Liver (tissue), 9 donors: ENCODE results near the gene SKAP2. TPM values are rescaled to one million over a fixed set of nuclear protein-coding genes. Genes with fewer than 3 reads are reported as not detected.

Source experiments
- DNase-seq: peaks from one replicate; pipeline ENCODE4 v3.0.0-alpha.2; 2017; ENCODE audit warnings: low spot score
- H3K27ac ChIP-seq, 2 donors: one replicate each; pipeline ENCODE4 v1.7.0; 2013; ENCODE audit warnings: inconsistent platforms in 2 of 2, low read length in 2 of 2, control low read depth in 1 of 2, low read depth in 1 of 2, mild to moderate bottlenecking in 1 of 2
- H3K27me3 ChIP-seq, 4 donors: one replicate each; pipeline versions ENCODE4 v1.6.1 to v1.7.0; 2013; ENCODE audit warnings: low read length in 3 of 4, inconsistent platforms in 1 of 4, mild to moderate bottlenecking in 1 of 4, moderate library complexity in 1 of 4; ENCODE audit not compliant: control insufficient read depth in 4 of 4, insufficient read depth in 4 of 4
- H3K36me3 ChIP-seq, 4 donors: one replicate each; pipeline versions ENCODE4 v1.6.1 to v1.7.0; 2013; ENCODE audit warnings: low read length in 3 of 4, mild to moderate bottlenecking in 3 of 4, low read depth in 1 of 4, moderate library complexity in 1 of 4; ENCODE audit not compliant: control insufficient read depth in 4 of 4, insufficient read depth in 3 of 4
- H3K4me1 ChIP-seq, 4 donors: one replicate each; pipeline versions ENCODE4 v1.6.1 to v1.7.0; 2013; ENCODE audit warnings: low read length in 3 of 4, mild to moderate bottlenecking in 3 of 4, moderate library complexity in 1 of 4; ENCODE audit not compliant: control insufficient read depth in 4 of 4, insufficient read depth in 4 of 4
- H3K4me3 ChIP-seq, 3 donors: one replicate each; pipeline versions ENCODE4 v1.6.1 to v1.7.0; 2013; ENCODE audit warnings: low read length in 3 of 3, control low read depth in 1 of 3, low read depth in 1 of 3, mild to moderate bottlenecking in 1 of 3
- H3K9ac ChIP-seq, 2 donors: one replicate each; pipeline ENCODE4 v1.7.0; 2013; ENCODE audit warnings: low read length in 2 of 2, mild to moderate bottlenecking in 2 of 2, moderate library complexity in 2 of 2, control low read depth in 1 of 2, low read depth in 1 of 2
- H3K9me3 ChIP-seq, 4 donors: one replicate each; pipeline versions ENCODE4 v1.6.1 to v1.7.0; 2013; ENCODE audit warnings: low read length in 3 of 4; ENCODE audit not compliant: control insufficient read depth in 4 of 4
- CTCF ChIP-seq: fragments of 150-350 bp; IDR thresholded peaks from 2 replicates; pipeline ENCODE4 v1.5.1; 2017; ENCODE audit warnings: improper control_type of control experiment, low read depth, low read length; ENCODE audit not compliant: missing input control
- EGR1 ChIP-seq, 2 donors: IDR thresholded peaks; 2 replicates each; pipeline ENCODE4 v1.6.1; 2016 to 2018; ENCODE audit warnings: antibody characterized with exemption in 2 of 2, low read depth in 2 of 2
- FOXA1 ChIP-seq: IDR thresholded peaks from 2 replicates; pipeline ENCODE4 v1.6.1; 2016; ENCODE audit warnings: antibody characterized with exemption
- FOXA2 ChIP-seq: IDR thresholded peaks from 2 replicates; pipeline ENCODE4 v1.6.1; 2016; ENCODE audit warnings: antibody characterized with exemption
- GABPA ChIP-seq, 2 donors: IDR thresholded peaks in 1 of 2; conservative IDR thresholded peaks in 1 of 2; 2 replicates each; pipeline ENCODE4 v1.6.1; 2016; ENCODE audit warnings: antibody characterized with exemption in 2 of 2, mild to moderate bottlenecking in 1 of 2, moderate library complexity in 1 of 2
- HNF4A ChIP-seq, 2 donors: conservative IDR thresholded peaks; 2 replicates each; pipeline ENCODE4 v1.6.1; 2016; ENCODE audit warnings: antibody characterized with exemption in 2 of 2, mild to moderate bottlenecking in 2 of 2
- HNF4G ChIP-seq: IDR thresholded peaks from 2 replicates; pipeline ENCODE4 v1.6.1; 2016; ENCODE audit warnings: antibody characterized with exemption
- JUND ChIP-seq, 2 donors: IDR thresholded peaks; 2 replicates each; pipeline ENCODE4 v1.6.1; 2016; ENCODE audit warnings: antibody characterized with exemption in 2 of 2
- NR2F2 ChIP-seq: IDR thresholded peaks from 2 replicates; pipeline ENCODE4 v1.6.1; 2016; ENCODE audit warnings: antibody characterized with exemption
- RAD21 ChIP-seq, 2 donors: IDR thresholded peaks; 2 replicates each; pipeline ENCODE4 v1.6.1; 2016; ENCODE audit warnings: antibody characterized with exemption in 2 of 2, mild to moderate bottlenecking in 2 of 2
- REST ChIP-seq: IDR thresholded peaks from 2 replicates; pipeline ENCODE4 v1.6.1; 2016; ENCODE audit warnings: antibody characterized with exemption, mild to moderate bottlenecking
- RXRA ChIP-seq, 2 donors: IDR thresholded peaks; 2 replicates each; pipeline ENCODE4 v1.6.1; 2017 to 2018; ENCODE audit warnings: antibody characterized with exemption in 2 of 2, mild to moderate bottlenecking in 1 of 2
- SP1 ChIP-seq: IDR thresholded peaks from 2 replicates; pipeline ENCODE4 v1.6.1; 2018; ENCODE audit warnings: antibody characterized with exemption, mild to moderate bottlenecking
- TAF1 ChIP-seq: conservative IDR thresholded peaks from 2 replicates; pipeline ENCODE4 v1.6.1; 2016; ENCODE audit warnings: antibody characterized with exemption, mild to moderate bottlenecking
- YY1 ChIP-seq: IDR thresholded peaks from 2 replicates; pipeline ENCODE4 v1.6.1; 2016; ENCODE audit warnings: antibody characterized with exemption, mild to moderate bottlenecking
- ZBTB33 ChIP-seq: IDR thresholded peaks from 2 replicates; pipeline ENCODE4 v1.6.1; 2016; ENCODE audit warnings: antibody characterized with exemption
- WGBS: extraction: QIAGEN DNeasy Blood & Tissue Kit; methylation state at CpG from one replicate; pipeline ENCODE4 v1.1.7; 2013; 5-methylcytosine and 5-hydroxymethylcytosine counted together
- polyA plus RNA-seq, 2 donors: library from polyadenylated mRNA; stranded (reverse) in 1 of 2; unstranded in 1 of 2; fragments of 200-250 nt in 1 of 2; fragments of >200 nt in 1 of 2; fragmentation: Nextera tagmentation in 1 of 2; extraction: Ambion mirVana in 1 of 2; gene quantifications; one replicate each; pipeline versions ENCODE4 v1.2.1 to v1.2.3, GENCODE V29; 2013 to 2015
- total RNA-seq, 2 donors: library from RNA; depleted of rRNA; stranded (reverse); fragments of >200 nt; gene quantifications; one replicate each; pipeline ENCODE4 v1.2.3, GENCODE V29; 2014
- TF ChIP-seq, protein P1 (sequence below): IDR thresholded peaks from 2 replicates; pipeline ENCODE4 v1.6.1; 2016; ENCODE audit warnings: antibody characterized with exemption
- donor health status: healthy.
- donor health status: healthy.
- donor health status: healthy.
- donor health status: healthy.
- donor health status: healthy.

The SKAP2 gene
- total and polyA plus RNA-seq, 4 donors = 3.4 to 9.2 (median 5.1) TPM

GRCh38 chr7:26859720-26860119 is 4.7 kb downstream of the SKAP2 start:
- H3K4me1 ChIP-seq = peaks cover 0 to 3% (median 0%) of the 10 kb centered on the region in 4 donors
- H3K27ac ChIP-seq = no peak overlapping the region
- H3K4me3 ChIP-seq = no peak overlapping the region
- no peaks in the 10 kb centered on the region for H3K9me3 ChIP-seq
- DNase-seq = no peak
- no peak for TF ChIP-seq FOXA1
- TF ChIP-seq SP1 = no peak
- TF ChIP-seq, protein P1, sequence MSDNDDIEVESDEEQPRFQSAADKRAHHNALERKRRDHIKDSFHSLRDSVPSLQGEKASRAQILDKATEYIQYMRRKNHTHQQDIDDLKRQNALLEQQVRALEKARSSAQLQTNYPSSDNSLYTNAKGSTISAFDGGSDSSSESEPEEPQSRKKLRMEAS = no peak
- TF ChIP-seq HNF4A (conservative IDR thresholded peaks at IDR 0.05) = no peak
- no peak for TF ChIP-seq FOXA2
- no peak for TF ChIP-seq RAD21 (IDR thresholded peaks at IDR 0.05)
- H3K9ac ChIP-seq = no peak overlapping the region
- H3K36me3 ChIP-seq = no peaks in the 10 kb centered on the region
- peaks cover 0 to 8% (median 0%) of the 10 kb centered on the region in 4 donors for H3K27me3 ChIP-seq

- Histone ChIP-seq H3K27ac (no peak overlapping the region), H3K36me3 (no peaks in the 10 kb centered on the region), H3K9me3 (no peaks in the 10 kb centered on the region), H3K4me3 (no peak overlapping the region), H3K9ac (no peak overlapping the region), H3K4me1 (peaks cover 0 to under 1% (median 0%) of the 10 kb centered on the region in 4 donors), H3K27me3 (peaks cover 0 to 8% (median 0%) of the 10 kb centered on the region in 4 donors)
- no peak for DNase-seq
- TF ChIP-seq NR2F2 (no peak), HNF4G (no peak), FOXA2 (no peak), GABPA (IDR thresholded peaks at IDR 0.05 in 1 of 2, conservative IDR thresholded peaks at IDR 0.05 in 1 of 2) (no peak), HNF4A (conservative IDR thresholded peaks at IDR 0.05) (no peak), REST (no peak), RAD21 (IDR thresholded peaks at IDR 0.05) (no peak), ZBTB33 (no peak), TAF1 (no peak), JUND (IDR thresholded peaks at IDR 0.05) (no peak), RXRA (IDR thresholded peaks at IDR 0.05) (no peak), CTCF (no peak), YY1 (no peak), SP1 (no peak), EGR1 (IDR thresholded peaks at IDR 0.05; ENCODE audit: low read depth in 2 of 2) (no peak)
- TF ChIP-seq, protein P1 = no peak
- WGBS = 60% methylated on average over 3 of the region's 3 CpGs
Measured at GRCh38 chr7:26858735-26859134, 5.7 kb downstream of the SKAP2 start.
